Smooth muscle cell (in vitro differentiated cells): ENCODE results near the gene OPTN. TPM values are rescaled to one million over a fixed set of nuclear protein-coding genes. Genes with fewer than 3 reads are reported as not detected.

ENCODE experiments used
- DNase-seq: peaks from one replicate; lab custom pipeline; 2025; ENCODE audit not compliant: unreplicated experiment; lab: John Stamatoyannopoulos, UW
- H2AFZ ChIP-seq: fragments of 200-600 bp; sonication (generic); 2 replicates; pipeline ENCODE4 v1.6.0; 2016; ENCODE audit warnings: antibody characterized with exemption, low read depth, mild to moderate bottlenecking
- H3F3A ChIP-seq: fragments of 200-600 bp; sonication (generic); 2 replicates; pipeline ENCODE4 v1.6.0; 2017; ENCODE audit warnings: antibody characterized with exemption, low read depth
- H3K27ac ChIP-seq: fragments of 200-600 bp; sonication (generic); 2 replicates; pipeline ENCODE4 v1.5.1; 2016; ENCODE audit warnings: low read depth, mild to moderate bottlenecking
- H3K27me3 ChIP-seq: fragments of 200-600 bp; sonication (generic); 2 replicates; pipeline ENCODE4 v1.6.1; 2016; ENCODE audit warnings: low read depth, mild to moderate bottlenecking
- H3K36me3 ChIP-seq: fragments of 200-600 bp; sonication (generic); 2 replicates; pipeline ENCODE4 v1.5.1; 2016; ENCODE audit warnings: low read depth
- H3K4me1 ChIP-seq: fragments of 200-600 bp; sonication (generic); 2 replicates; pipeline ENCODE4 v1.5.1; 2016; ENCODE audit warnings: low read depth
- H3K4me2 ChIP-seq: fragments of 200-600 bp; sonication (generic); 2 replicates; pipeline ENCODE4 v1.6.0; 2016; ENCODE audit warnings: mild to moderate bottlenecking
- H3K4me3 ChIP-seq: fragments of 200-600 bp; sonication (generic); 2 replicates; pipeline ENCODE4 v1.5.1; 2016; ENCODE audit warnings: mild to moderate bottlenecking
- H3K79me2 ChIP-seq: fragments of 200-600 bp; sonication (generic); 2 replicates; pipeline ENCODE4 v1.6.0; 2016; ENCODE audit warnings: low read depth, mild to moderate bottlenecking
- H3K9ac ChIP-seq: fragments of 200-600 bp; sonication (generic); 2 replicates; pipeline ENCODE4 v1.6.0; 2016; ENCODE audit warnings: low read depth
- H3K9me3 ChIP-seq: fragments of 200-600 bp; sonication (generic); replicated peaks from 2 replicates; pipeline ENCODE4 v1.5.1; 2016; ENCODE audit warnings: low read depth
- H4K20me1 ChIP-seq: fragments of 200-600 bp; sonication (generic); 2 replicates; pipeline ENCODE4 v1.6.0; 2016; ENCODE audit warnings: low read depth
- WGBS: methylation state at CpG from one replicate; pipeline ENCODE4 v1.1.7; 2016; ENCODE audit warnings: low lambda C conversion rate; 5-methylcytosine and 5-hydroxymethylcytosine counted together
- polyA plus RNA-seq: library from polyadenylated mRNA; unstranded; fragments of >200 nt; fragmentation: Nextera tagmentation; extraction: Ambion mirVana; gene quantifications from 2 replicates; pipeline ENCODE4 v1.2.1, GENCODE V29; 2016
- total RNA-seq: library from RNA; depleted of rRNA; stranded (reverse); fragments of >200 nt; gene quantifications from 2 replicates; pipeline ENCODE4 v1.2.3, GENCODE V29; 2014
- TF ChIP-seq, protein P1 (sequence below): fragments of 200-600 bp; sonication (generic); IDR thresholded peaks from 2 replicates; pipeline ENCODE4 v1.5.1; 2017; ENCODE audit warnings: borderline replicate concordance, mild to moderate bottlenecking, antibody characterized with exemption; ENCODE audit not compliant: insufficient read depth, poor library complexity, severe bottlenecking

Gene OPTN
- total and polyA plus RNA-seq, 2 experiments from 2014 or later = 43.7 to 83.0 TPM

DNA sequence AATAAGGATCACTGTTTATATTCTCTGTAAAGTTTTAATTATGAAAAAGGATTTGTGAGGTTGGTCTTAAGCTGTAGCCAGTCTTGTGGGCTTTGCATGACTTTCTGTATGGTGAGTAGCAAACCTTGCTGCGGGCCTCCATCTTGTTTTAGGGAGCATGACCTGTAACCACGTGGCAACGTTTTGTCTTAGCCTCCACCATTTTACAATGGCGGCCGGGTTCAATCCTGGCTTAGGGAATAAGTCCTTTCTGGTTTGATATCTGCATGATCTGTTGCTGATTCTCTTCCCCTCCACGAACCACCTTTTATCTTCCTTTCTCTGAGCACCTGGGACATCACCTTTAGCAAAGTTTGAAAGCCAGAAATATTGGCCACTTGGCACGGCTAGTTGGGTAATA, 32.5 kb upstream of the OPTN start:
- Histone ChIP-seq H3K9ac (no peak overlapping the region), H3K4me1 (no peaks in the 10 kb centered on the region), H3K36me3 (no peaks in the 10 kb centered on the region), H3F3A (no peaks in the 10 kb centered on the region), H3K4me3 (no peak overlapping the region), H4K20me1 (no peaks in the 10 kb centered on the region), H2AFZ (no peak overlapping the region), H3K79me2 (no peaks in the 10 kb centered on the region), H3K27me3 (no peaks in the 10 kb centered on the region), H3K4me2 (no peak overlapping the region), H3K9me3 (no peaks in the 10 kb centered on the region), H3K27ac (no peak overlapping the region)
- DNase-seq = no peak
- TF ChIP-seq, protein P1, sequence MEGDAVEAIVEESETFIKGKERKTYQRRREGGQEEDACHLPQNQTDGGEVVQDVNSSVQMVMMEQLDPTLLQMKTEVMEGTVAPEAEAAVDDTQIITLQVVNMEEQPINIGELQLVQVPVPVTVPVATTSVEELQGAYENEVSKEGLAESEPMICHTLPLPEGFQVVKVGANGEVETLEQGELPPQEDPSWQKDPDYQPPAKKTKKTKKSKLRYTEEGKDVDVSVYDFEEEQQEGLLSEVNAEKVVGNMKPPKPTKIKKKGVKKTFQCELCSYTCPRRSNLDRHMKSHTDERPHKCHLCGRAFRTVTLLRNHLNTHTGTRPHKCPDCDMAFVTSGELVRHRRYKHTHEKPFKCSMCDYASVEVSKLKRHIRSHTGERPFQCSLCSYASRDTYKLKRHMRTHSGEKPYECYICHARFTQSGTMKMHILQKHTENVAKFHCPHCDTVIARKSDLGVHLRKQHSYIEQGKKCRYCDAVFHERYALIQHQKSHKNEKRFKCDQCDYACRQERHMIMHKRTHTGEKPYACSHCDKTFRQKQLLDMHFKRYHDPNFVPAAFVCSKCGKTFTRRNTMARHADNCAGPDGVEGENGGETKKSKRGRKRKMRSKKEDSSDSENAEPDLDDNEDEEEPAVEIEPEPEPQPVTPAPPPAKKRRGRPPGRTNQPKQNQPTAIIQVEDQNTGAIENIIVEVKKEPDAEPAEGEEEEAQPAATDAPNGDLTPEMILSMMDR = no peak
- 97% methylated on average over 7 of the region's 7 CpGs for WGBS

DNA sequence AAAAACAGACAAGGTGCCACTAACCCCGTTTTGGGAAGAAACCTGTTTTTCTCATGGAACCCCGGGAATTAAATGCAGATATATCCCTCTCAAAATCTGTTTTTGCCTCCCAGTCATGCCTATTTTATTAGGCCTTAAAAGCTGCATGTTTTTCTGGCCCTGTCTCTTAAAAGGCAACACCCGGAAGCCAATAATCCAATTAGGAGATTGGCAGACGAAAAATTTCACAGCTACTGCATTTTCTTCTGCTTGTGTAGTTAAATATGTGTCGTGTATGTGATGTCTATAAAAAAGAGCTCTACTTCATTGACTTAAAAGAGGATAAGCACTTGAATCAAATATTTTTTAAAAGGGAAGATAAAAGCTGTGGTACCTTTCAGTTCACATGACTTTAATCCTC, 31.9 kb upstream of the OPTN start:
- Histone ChIP-seq H3K36me3 (no peaks in the 10 kb centered on the region), H2AFZ (no peak overlapping the region), H4K20me1 (no peaks in the 10 kb centered on the region), H3F3A (no peaks in the 10 kb centered on the region), H3K4me1 (no peaks in the 10 kb centered on the region), H3K9me3 (no peaks in the 10 kb centered on the region), H3K27me3 (no peaks in the 10 kb centered on the region), H3K27ac (no peak overlapping the region), H3K79me2 (no peaks in the 10 kb centered on the region), H3K4me3 (no peak overlapping the region), H3K9ac (no peak overlapping the region), H3K4me2 (no peak overlapping the region)
- WGBS = 64% methylated on average over 5 of the region's 5 CpGs
- TF ChIP-seq, protein P1 = no peak
- no peak for DNase-seq

DNA sequence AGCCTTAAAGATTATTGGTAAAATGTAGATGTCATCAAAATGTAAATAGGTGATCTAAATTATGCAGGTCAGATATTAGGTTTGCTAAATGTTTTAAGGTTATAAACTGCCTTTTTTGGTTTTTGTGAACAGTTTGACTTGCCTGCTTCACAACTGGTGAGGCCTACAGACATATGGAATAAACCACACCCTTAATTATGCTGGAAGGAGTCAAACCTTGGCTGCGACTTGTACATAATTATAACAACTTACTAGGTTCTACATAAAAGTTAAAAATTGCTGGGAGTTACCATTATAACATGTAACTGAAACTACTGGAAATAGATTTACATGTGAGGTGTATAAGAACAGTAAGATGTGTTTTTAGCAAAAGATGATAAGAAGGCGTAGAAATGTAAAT, 31.5 kb upstream of the OPTN start:
- no peaks in the 10 kb centered on the region for H3K36me3 ChIP-seq
- no peak overlapping the region for H3K27ac ChIP-seq
- no peaks in the 10 kb centered on the region for H3K27me3 ChIP-seq
- no peaks in the 10 kb centered on the region for H3K79me2 ChIP-seq
- no peak overlapping the region for H3K9ac ChIP-seq
- DNase-seq = no peak
- WGBS = 98% methylated on average over 2 of the region's 2 CpGs
- H3K4me1 ChIP-seq = no peaks in the 10 kb centered on the region
- no peaks in the 10 kb centered on the region for H3F3A ChIP-seq
- no peak overlapping the region for H3K4me2 ChIP-seq
- no peak overlapping the region for H2AFZ ChIP-seq
- no peak overlapping the region for H3K4me3 ChIP-seq
- H4K20me1 ChIP-seq = no peaks in the 10 kb centered on the region
- TF ChIP-seq, protein P1 = no peak
- no peaks in the 10 kb centered on the region for H3K9me3 ChIP-seq

DNA sequence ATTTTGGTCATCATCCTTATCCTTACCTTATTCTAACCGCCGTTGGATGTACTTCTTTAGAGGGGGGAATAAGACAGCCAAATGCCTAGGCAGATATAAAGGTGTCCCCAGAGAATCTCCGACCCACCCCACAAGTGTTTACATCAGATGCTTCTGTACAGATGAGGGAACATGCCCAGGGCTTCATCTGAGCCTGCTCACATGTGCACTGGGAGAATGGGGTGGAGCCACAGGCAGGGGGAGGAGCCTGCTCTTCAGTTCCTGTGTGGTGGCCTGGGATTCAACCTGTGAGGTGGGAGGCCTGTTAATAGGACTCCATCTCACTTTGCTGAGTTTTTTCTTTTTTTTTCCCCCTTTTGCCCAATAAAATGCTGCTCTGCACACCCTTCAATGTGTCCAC, 27.6 kb upstream of the OPTN start:
- no peaks in the 10 kb centered on the region for H3K36me3 ChIP-seq
- no peak overlapping the region for H2AFZ ChIP-seq
- no peak overlapping the region for H3K4me3 ChIP-seq
- H3K79me2 ChIP-seq = no peaks in the 10 kb centered on the region
- no peak overlapping the region for H3K27ac ChIP-seq
- H4K20me1 ChIP-seq = no peaks in the 10 kb centered on the region
- no peak for DNase-seq
- no peaks in the 10 kb centered on the region for H3K9me3 ChIP-seq
- no peaks in the 10 kb centered on the region for H3K27me3 ChIP-seq
- 96% methylated on average over 3 of the region's 3 CpGs for WGBS
- H3K9ac ChIP-seq = no peak overlapping the region
- TF ChIP-seq, protein P1 = no peak
- peaks cover 8% of the 10 kb centered on the region for H3K4me1 ChIP-seq
- H3K4me2 ChIP-seq = no peak overlapping the region
- no peaks in the 10 kb centered on the region for H3F3A ChIP-seq
